H9 (cell line): Measurements from ENCODE around the gene LGALS4. TPM values are rescaled to one million over a fixed set of nuclear protein-coding genes. Genes with fewer than 3 reads are reported as not detected.

Experiments
- DNase-seq: peaks from one replicate; pipeline ENCODE4 v3.0.0-alpha.2; 2017
- H2AFZ ChIP-seq: one replicate; pipeline ENCODE4 v1.6.1; 2013; ENCODE audit warnings: mild to moderate bottlenecking, low read length, control low read depth, moderate library complexity
- H2AK5ac ChIP-seq: 2 replicates; pipeline ENCODE4 v1.6.1; 2013; ENCODE audit warnings: low read length, control low read depth, mixed read lengths; ENCODE audit not compliant: insufficient read length
- H2BK120ac ChIP-seq: one replicate; pipeline ENCODE4 v1.6.1; 2013; ENCODE audit warnings: low read depth, mild to moderate bottlenecking, low read length, control low read depth, inconsistent platforms; ENCODE audit not compliant: poor library complexity, severe bottlenecking
- H2BK12ac ChIP-seq: 2 replicates; pipeline ENCODE4 v1.6.1; 2013; ENCODE audit warnings: low read length, control low read depth, mixed read lengths, low read depth; ENCODE audit not compliant: insufficient read length
- H2BK15ac ChIP-seq: 2 replicates; pipeline ENCODE4 v1.6.1; 2013; ENCODE audit warnings: low read depth, low read length, control low read depth
- H2BK20ac ChIP-seq: one replicate; pipeline ENCODE4 v1.6.1; 2013; ENCODE audit warnings: low read depth, mild to moderate bottlenecking, low read length, control low read depth, inconsistent platforms; ENCODE audit not compliant: poor library complexity, severe bottlenecking
- H2BK5ac ChIP-seq: 2 replicates; pipeline ENCODE4 v1.6.1; 2013; ENCODE audit warnings: low read length, control low read depth, mixed read lengths; ENCODE audit not compliant: insufficient read length
- H3K14ac ChIP-seq: 2 replicates; pipeline ENCODE4 v1.6.1; 2013; ENCODE audit warnings: low read length, control low read depth; ENCODE audit not compliant: insufficient read depth
- H3K18ac ChIP-seq: 2 replicates; pipeline ENCODE4 v1.6.1; 2013; ENCODE audit warnings: low read depth, mild to moderate bottlenecking, mixed read lengths, low read length, control low read depth; ENCODE audit not compliant: insufficient read length
- H3K23ac ChIP-seq: 2 replicates; pipeline ENCODE4 v1.6.1; 2013; ENCODE audit warnings: low read length, control low read depth, mixed read lengths, low read depth; ENCODE audit not compliant: insufficient read length
- H3K23me2 ChIP-seq: 2 replicates; pipeline ENCODE4 v1.6.1; 2013; ENCODE audit warnings: low read depth, mild to moderate bottlenecking, mixed read lengths, low read length, control low read depth; ENCODE audit not compliant: insufficient read length, poor library complexity, severe bottlenecking
- H3K27ac ChIP-seq: 2 replicates; pipeline ENCODE4 v1.5.1; 2013; ENCODE audit warnings: low read length, control low read depth, mixed read lengths, low read depth; ENCODE audit not compliant: insufficient read length
- H3K27me3 ChIP-seq: 2 replicates; pipeline ENCODE4 v1.6.1; 2013; ENCODE audit warnings: low read length, control low read depth, inconsistent platforms; ENCODE audit not compliant: insufficient read depth
- H3K4ac ChIP-seq: 2 replicates; pipeline ENCODE4 v1.6.1; 2013; ENCODE audit warnings: low read depth, mild to moderate bottlenecking, control low read depth, inconsistent platforms, low read length, moderate library complexity
- H3K4me1 ChIP-seq: 2 replicates; pipeline ENCODE4 v1.6.1; 2013; ENCODE audit warnings: low read length, control low read depth, inconsistent platforms; ENCODE audit not compliant: insufficient read depth
- H3K4me2 ChIP-seq: 2 replicates; pipeline ENCODE4 v1.6.1; 2013; ENCODE audit warnings: low read length, control low read depth, mixed read lengths; ENCODE audit not compliant: insufficient read length, insufficient read depth
- H3K56ac ChIP-seq: 2 replicates; pipeline ENCODE4 v1.6.1; 2013; ENCODE audit warnings: low read depth, mild to moderate bottlenecking, mixed read lengths, low read length, control low read depth; ENCODE audit not compliant: insufficient read length
- H3K79me1 ChIP-seq: 2 replicates; pipeline ENCODE4 v1.6.1; 2013; ENCODE audit warnings: low read depth, mild to moderate bottlenecking, moderate library complexity, low read length, control low read depth, inconsistent platforms; ENCODE audit not compliant: insufficient read depth, poor library complexity, severe bottlenecking
- H3K79me2 ChIP-seq: 2 replicates; pipeline ENCODE4 v1.6.1; 2013; ENCODE audit warnings: low read length, control low read depth, inconsistent platforms; ENCODE audit not compliant: insufficient read depth
- H3K9ac ChIP-seq: 2 replicates; pipeline ENCODE4 v1.6.1; 2013; ENCODE audit warnings: low read length, control low read depth, mixed read lengths; ENCODE audit not compliant: insufficient read length; ENCODE audit errors: extremely low read depth
- H3K9me3 ChIP-seq: one replicate; pipeline ENCODE4 v1.6.1; 2013; ENCODE audit warnings: low read depth, low read length, inconsistent platforms; ENCODE audit not compliant: control insufficient read depth
- H3T11ph ChIP-seq: one replicate; pipeline ENCODE4 v1.6.1; 2013; ENCODE audit warnings: mild to moderate bottlenecking, low read length, control low read depth, inconsistent platforms
- H4K20me1 ChIP-seq: one replicate; pipeline ENCODE4 v1.6.1; 2013; ENCODE audit not compliant: control insufficient read depth, insufficient read length, insufficient read depth
- H4K5ac ChIP-seq: 2 replicates; pipeline ENCODE4 v1.6.1; 2013; ENCODE audit warnings: low read depth, mild to moderate bottlenecking, mixed read lengths, low read length, control low read depth; ENCODE audit not compliant: insufficient read length
- H4K8ac ChIP-seq: replicated peaks from 2 replicates; pipeline ENCODE4 v1.6.1; 2013; ENCODE audit warnings: low read length, control low read depth, mixed read lengths, low read depth; ENCODE audit not compliant: insufficient read length
- H4K91ac ChIP-seq: 2 replicates; pipeline ENCODE4 v1.6.1; 2013; ENCODE audit warnings: low read depth, mild to moderate bottlenecking, moderate library complexity, mixed read lengths, low read length, control low read depth; ENCODE audit not compliant: insufficient read length
- H3K27ac Mint-ChIP-seq, 3 experiments: 2 replicates in 2 of 3; 3 replicates in 1 of 3; pipeline ENCODE4 v1.8.0; 2020 to 2021; ENCODE audit warnings: mixed read lengths in 3 of 3, mild to moderate bottlenecking in 1 of 3, moderate library complexity in 1 of 3
- H3K27me3 Mint-ChIP-seq: 2 replicates; pipeline ENCODE4 v1.8.0; 2021; ENCODE audit warnings: low read depth, mild to moderate bottlenecking, moderate library complexity, mixed read lengths
- H3K36me3 Mint-ChIP-seq, 3 experiments: 2 replicates in 2 of 3; 3 replicates in 1 of 3; pipeline ENCODE4 v1.8.0; 2020 to 2021; ENCODE audit warnings: low read depth in 3 of 3, mixed read lengths in 3 of 3; ENCODE audit not compliant: insufficient read depth in 1 of 3
- H3K4me1 Mint-ChIP-seq, 2 experiments: 2 replicates each; pipeline ENCODE4 v1.8.0; 2020; ENCODE audit warnings: mixed read lengths in 2 of 2
- H3K4me3 Mint-ChIP-seq, 2 experiments: 2 replicates in 1 of 2; 3 replicates in 1 of 2; pipeline ENCODE4 v1.8.0; 2020 to 2021; ENCODE audit warnings: mild to moderate bottlenecking in 2 of 2, mixed read lengths in 2 of 2, moderate library complexity in 1 of 2
- H3K9me3 Mint-ChIP-seq, 2 experiments: 2 replicates in 1 of 2; 3 replicates in 1 of 2; pipeline ENCODE4 v1.8.0; 2020; ENCODE audit warnings: mild to moderate bottlenecking in 2 of 2, mixed read lengths in 2 of 2, moderate library complexity in 1 of 2
- WGBS: extraction: QIAGEN DNeasy Blood & Tissue Kit; methylation state at CpG from one replicate; pipeline ENCODE4 v1.1.7; 2013; ENCODE audit warnings: missing lambda C conversion rate, low lambda C conversion rate, mixed read lengths; ENCODE audit not compliant: insufficient read length; ENCODE audit errors: extremely low coverage; 5-methylcytosine and 5-hydroxymethylcytosine counted together
- total RNA-seq: library from RNA; stranded (reverse); gene quantifications from 2 replicates; pipeline ENCODE4 v1.2.1, GENCODE V29; 2021
- TF ChIP-seq, protein P1 (sequence below): fragments of 200-600 bp; sonication (generic); conservative IDR thresholded peaks from 3 replicates; pipeline ENCODE4 v1.8.0; 2021; ENCODE audit warnings: antibody characterized with exemption, mild to moderate bottlenecking

LGALS4 gene
- total RNA-seq, 1 experiment from 2014 or later, result 0.68 TPM

DNA sequence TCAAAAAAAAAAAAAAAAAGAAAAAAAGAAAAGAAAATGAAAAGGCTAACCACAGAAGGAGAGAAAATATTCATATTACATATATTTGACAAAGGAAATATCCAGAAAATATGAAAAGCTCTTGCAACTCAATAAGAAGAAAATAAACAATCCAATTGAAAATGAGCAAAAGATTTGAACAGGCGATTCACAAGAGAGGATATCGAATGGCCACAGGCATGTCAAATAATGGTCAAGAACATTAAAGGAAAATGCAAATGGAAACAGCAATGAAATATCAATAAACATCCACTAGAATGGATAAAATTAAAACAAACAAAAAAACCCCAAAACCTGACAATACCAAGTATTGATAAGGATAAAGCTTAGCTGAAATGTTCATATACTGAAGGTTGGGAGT is 47.5 kb downstream of the LGALS4 start:
- no peak overlapping the region for H3K56ac ChIP-seq
- no peak overlapping the region for H3K4me3 Mint-ChIP-seq
- no peak overlapping the region for H3K4me2 ChIP-seq
- no peak overlapping the region for H3K4ac ChIP-seq
- TF ChIP-seq, protein P1, sequence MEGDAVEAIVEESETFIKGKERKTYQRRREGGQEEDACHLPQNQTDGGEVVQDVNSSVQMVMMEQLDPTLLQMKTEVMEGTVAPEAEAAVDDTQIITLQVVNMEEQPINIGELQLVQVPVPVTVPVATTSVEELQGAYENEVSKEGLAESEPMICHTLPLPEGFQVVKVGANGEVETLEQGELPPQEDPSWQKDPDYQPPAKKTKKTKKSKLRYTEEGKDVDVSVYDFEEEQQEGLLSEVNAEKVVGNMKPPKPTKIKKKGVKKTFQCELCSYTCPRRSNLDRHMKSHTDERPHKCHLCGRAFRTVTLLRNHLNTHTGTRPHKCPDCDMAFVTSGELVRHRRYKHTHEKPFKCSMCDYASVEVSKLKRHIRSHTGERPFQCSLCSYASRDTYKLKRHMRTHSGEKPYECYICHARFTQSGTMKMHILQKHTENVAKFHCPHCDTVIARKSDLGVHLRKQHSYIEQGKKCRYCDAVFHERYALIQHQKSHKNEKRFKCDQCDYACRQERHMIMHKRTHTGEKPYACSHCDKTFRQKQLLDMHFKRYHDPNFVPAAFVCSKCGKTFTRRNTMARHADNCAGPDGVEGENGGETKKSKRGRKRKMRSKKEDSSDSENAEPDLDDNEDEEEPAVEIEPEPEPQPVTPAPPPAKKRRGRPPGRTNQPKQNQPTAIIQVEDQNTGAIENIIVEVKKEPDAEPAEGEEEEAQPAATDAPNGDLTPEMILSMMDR, result no peak
- no peak overlapping the region for H3K27ac Mint-ChIP-seq
- H4K20me1 ChIP-seq, result no peaks in the 10 kb centered on the region
- H2AK5ac ChIP-seq, result no peak overlapping the region
- no peaks in the 10 kb centered on the region for H3K9me3 ChIP-seq
- no peak overlapping the region for H3K23ac ChIP-seq
- H3K9ac ChIP-seq, result no peak overlapping the region
- H3K4me1 Mint-ChIP-seq, result peaks cover 0 to 5% of the 10 kb centered on the region in 2 experiments; a peak in 1 of 4 replicates
- H3K36me3 Mint-ChIP-seq, result no peaks in the 10 kb centered on the region
- H3K27me3 Mint-ChIP-seq, result peaks cover 1% of the 10 kb centered on the region
- peaks cover 4% of the 10 kb centered on the region for H3K23me2 ChIP-seq
- no peak overlapping the region for H4K8ac ChIP-seq
- H2AFZ ChIP-seq, result no peak overlapping the region
- WGBS, result no CpG with 5 or more reads among the region's 2 CpGs
- no peak overlapping the region for H3K27ac ChIP-seq
- H3K79me2 ChIP-seq, result no peaks in the 10 kb centered on the region
- no peak overlapping the region for H3K14ac ChIP-seq
- H3K4me1 ChIP-seq, result peaks cover 4% of the 10 kb centered on the region; the same call in 1 of the 2 replicates
- DNase-seq, result no peak
- no peak overlapping the region for H4K91ac ChIP-seq
- H2BK20ac ChIP-seq, result no peak overlapping the region
- no peaks in the 10 kb centered on the region; a peak in 1 of 5 replicates for H3K9me3 Mint-ChIP-seq
- no peaks in the 10 kb centered on the region for H3K27me3 ChIP-seq
- no peak overlapping the region for H2BK15ac ChIP-seq
- no peak overlapping the region for H2BK5ac ChIP-seq
- no peak overlapping the region for H2BK120ac ChIP-seq
- no peak overlapping the region for H4K5ac ChIP-seq
- no peak overlapping the region for H3K18ac ChIP-seq
- H2BK12ac ChIP-seq, result no peak overlapping the region
- no peak overlapping the region for H3T11ph ChIP-seq
- H3K79me1 ChIP-seq, result no peaks in the 10 kb centered on the region
